Gastrocnemius medialis (tissue), 4 donors: ENCODE data around the gene CPVL. TPM values are rescaled to one million over a fixed set of nuclear protein-coding genes. Genes with fewer than 3 reads are reported as not detected.

Experiments
- ATAC-seq, 2 donors: fragments of 150-250 bp; one replicate each; pipeline ENCODE4 v1.9.1; 2016
- DNase-seq, 2 donors: peaks; one replicate each; pipeline ENCODE4 v3.0.0-alpha.2; 2019
- H3K27ac ChIP-seq, 4 donors: fragments of 200-600 bp; sonication (generic); 1 replicate in 1 of 4; 2 replicates in 3 of 4; pipeline ENCODE4 v1.5.1; 2016 to 2018; ENCODE audit warnings: mild to moderate bottlenecking in 2 of 4, moderate library complexity in 1 of 4
- H3K27me3 ChIP-seq, 3 donors: fragments of 200-600 bp; sonication (generic) in 2 of 3; 1 replicate in 1 of 3; 2 replicates in 2 of 3; pipeline versions ENCODE4 v1.5.1 to v1.6.0; 2016 to 2019; ENCODE audit warnings: mild to moderate bottlenecking in 1 of 3, moderate library complexity in 1 of 3
- H3K36me3 ChIP-seq, 2 donors: fragments of 200-600 bp; sonication (generic) in 1 of 2; one replicate each; pipeline ENCODE4 v1.5.1; 2017 to 2018
- H3K4me1 ChIP-seq, 2 donors: fragments of 200-600 bp; sonication (generic) in 1 of 2; one replicate each; pipeline ENCODE4 v1.5.1; 2016 to 2017; ENCODE audit warnings: mild to moderate bottlenecking in 2 of 2
- H3K4me3 ChIP-seq, 4 donors: fragments of 200-600 bp; sonication (generic) in 3 of 4; 1 replicate in 1 of 4; 2 replicates in 3 of 4; pipeline ENCODE4 v1.5.1; 2016 to 2019; ENCODE audit warnings: mild to moderate bottlenecking in 2 of 4
- H3K9me3 ChIP-seq, 3 donors: fragments of 200-600 bp; sonication (generic) in 2 of 3; 1 replicate in 1 of 3; 2 replicates in 2 of 3; pipeline ENCODE4 v1.5.1; 2016 to 2019
- CTCF ChIP-seq, 5 experiments: fragments of 450-650 bp in 3 of 5; fragments of 200-600 bp in 2 of 5; sonication (generic) in 2 of 5; IDR thresholded peaks in 4 of 5; conservative IDR thresholded peaks in 1 of 5; 1 replicate in 4 of 5; 2 replicates in 1 of 5; pipeline ENCODE4 v1.5.1; 2016 to 2019; ENCODE audit warnings: antibody characterized with exemption in 5 of 5, mild to moderate bottlenecking in 3 of 5, moderate library complexity in 3 of 5
- POLR2A ChIP-seq, 2 donors: fragments of 450-650 bp; IDR thresholded peaks; one replicate each; pipeline ENCODE4 v1.6.1; 2017; ENCODE audit warnings: antibody characterized with exemption in 2 of 2, mild to moderate bottlenecking in 2 of 2, moderate library complexity in 2 of 2
- in situ Hi-C, 4 donors: fragments of 200-750 bp; cut with MboI; loops; one replicate each; pipeline versions ENCODE4 v1.15.0 to v1.8.0; 2017; ENCODE audit warnings: low sequenced_read_pairs in 4 of 4
- intact Hi-C: fragments of 100-400 bp; cut with DNase I; formaldehyde crosslinking; loops from one replicate; pipeline ENCODE4 v1.15.1; 2023; ENCODE audit warnings: low total_unique reads
- total RNA-seq, 4 donors: library from RNA; depleted of rRNA; stranded (reverse); fragments of >200 nt; gene quantifications; one replicate each; pipeline versions ENCODE4 v1.1.0 to v1.2.3, GENCODE V29; 2016

The CPVL gene
- total RNA-seq, 4 donors from 2014 or later: 5.6 to 11.8 (median 6.2) TPM

GRCh38 chr7:28973591-28973990 is 172.7 kb downstream of the CPVL start:
- intact Hi-C loops: no loop called here
- in situ Hi-C loops: no loop called here

GRCh38 chr7:28964056-28964455 is 182.3 kb downstream of the CPVL start:
- Histone ChIP-seq H3K36me3 (no peaks in the 10 kb centered on the region), H3K4me3 (no peak overlapping the region), H3K9me3 (no peaks in the 10 kb centered on the region), H3K4me1 (no peaks in the 10 kb centered on the region), H3K27me3 (no peaks in the 10 kb centered on the region), H3K27ac (no peak overlapping the region)
- DNase-seq: no peak
- in situ Hi-C loops (no loop called here), intact Hi-C loops (no loop called here)
- TF ChIP-seq CTCF (IDR thresholded peaks at IDR 0.05 in 4 of 5, conservative IDR thresholded peaks at IDR 0.05 in 1 of 5) (no peak), POLR2A (IDR thresholded peaks at IDR 0.05) (no peak)
- no peak for ATAC-seq

More at GRCh38 chr7:28973591-28973990, 172.7 kb downstream of the CPVL start:
- ATAC-seq (no peak), DNase-seq (no peak)
- Histone ChIP-seq H3K4me1 (no peaks in the 10 kb centered on the region), H3K4me3 (no peak overlapping the region), H3K9me3 (peaks cover 0 to 17% (median 0%) of the 10 kb centered on the region in 3 donors), H3K27me3 (no peaks in the 10 kb centered on the region), H3K36me3 (no peaks in the 10 kb centered on the region), H3K27ac (no peak overlapping the region)
- no peak for TF ChIP-seq POLR2A (IDR thresholded peaks at IDR 0.05)
- TF ChIP-seq CTCF (IDR thresholded peaks at IDR 0.05 in 4 of 5, conservative IDR thresholded peaks at IDR 0.05 in 1 of 5): no peak

- no peaks in the 10 kb centered on the region for H3K9me3 ChIP-seq
- no peaks in the 10 kb centered on the region for H3K36me3 ChIP-seq
- H3K4me1 ChIP-seq: peaks cover 3 to 14% of the 10 kb centered on the region in 2 donors
- intact Hi-C loops: no loop called here
- TF ChIP-seq POLR2A (IDR thresholded peaks at IDR 0.05): no peak
- no peak for TF ChIP-seq CTCF (IDR thresholded peaks at IDR 0.05 in 4 of 5, conservative IDR thresholded peaks at IDR 0.05 in 1 of 5)
- H3K27me3 ChIP-seq: peaks cover 7 to 12% (median 8%) of the 10 kb centered on the region in 3 donors
- no peak overlapping the region for H3K27ac ChIP-seq
- no peak overlapping the region for H3K4me3 ChIP-seq
- no peak for DNase-seq
- ATAC-seq: no peak
- in situ Hi-C loops: no loop called here
Observed at GRCh38 chr7:28961972-28962371, 184.4 kb downstream of the CPVL start.

GRCh38 chr7:28960071-28960840 is 186.1 kb downstream of the CPVL start:
- Histone ChIP-seq H3K27ac (no peak overlapping the region), H3K4me1 (peaks cover 10 to 23% of the 10 kb centered on the region in 2 donors), H3K36me3 (no peaks in the 10 kb centered on the region), H3K4me3 (no peak overlapping the region), H3K9me3 (no peaks in the 10 kb centered on the region), H3K27me3 (peaks cover 13 to 24% (median 19%) of the 10 kb centered on the region in 3 donors)
- TF ChIP-seq CTCF (IDR thresholded peaks at IDR 0.05 in 4 of 5, conservative IDR thresholded peaks at IDR 0.05 in 1 of 5) (no peak), POLR2A (IDR thresholded peaks at IDR 0.05) (no peak)
- intact Hi-C loops: no loop called here
- DNase-seq (no peak), ATAC-seq (no peak)
- in situ Hi-C loops: no loop called here
